Superior temporal gyrus (tissue), 1 donor: Measurements from ENCODE around the gene AAK1.
"Not testable (repeated sequence)": the region's sequence is repeated elsewhere in the genome, so short reads cannot be mapped to it uniquely, and the experiment has no call there.

Experiments used
- DNase-seq: peaks from one replicate; pipeline ENCODE4 v3.0.0-alpha.2; 2016; ENCODE audit errors: extremely low spot score

The AAK1 gene

GRCh38 chr2:69625078-69625795, 18.3 kb downstream of the AAK1 start:
- no peak for DNase-seq

GRCh38 chr2:69624611-69625010, 18.9 kb downstream of the AAK1 start:
- no peak for DNase-seq

- DNase-seq, result no peak
Measured at GRCh38 chr2:69624131-69624530, 19.4 kb downstream of the AAK1 start.

GRCh38 chr2:69623236-69623635, 20.3 kb downstream of the AAK1 start:
- DNase-seq, result no peak

- DNase-seq, result not testable (repeated sequence)
Measured at GRCh38 chr2:69622805-69623204, 20.7 kb downstream of the AAK1 start.

- DNase-seq, result not testable (repeated sequence)
Measured at GRCh38 chr2:69622017-69622540, 21.5 kb downstream of the AAK1 start.

GRCh38 chr2:69621440-69621839, 22.1 kb downstream of the AAK1 start:
- no peak for DNase-seq

GRCh38 chr2:69620870-69621269, 22.7 kb downstream of the AAK1 start:
- no peak for DNase-seq

- DNase-seq, result no peak
Measured at GRCh38 chr2:69619725-69620124, 23.8 kb downstream of the AAK1 start.

GRCh38 chr2:69618362-69618761, 25.2 kb downstream of the AAK1 start:
- DNase-seq, result no peak

GRCh38 chr2:69617744-69618143, 25.8 kb downstream of the AAK1 start:
- no peak for DNase-seq

- DNase-seq, result no peak
Measured at GRCh38 chr2:69616755-69617154, 26.8 kb downstream of the AAK1 start.

- no peak for DNase-seq
Measured at GRCh38 chr2:69615969-69616368, 27.6 kb downstream of the AAK1 start.

- no peak for DNase-seq
Measured at GRCh38 chr2:69615078-69615625, 28.4 kb downstream of the AAK1 start.

GRCh38 chr2:69612707-69613106, 30.8 kb downstream of the AAK1 start:
- no peak for DNase-seq

GRCh38 chr2:69612200-69612599, 31.3 kb downstream of the AAK1 start:
- DNase-seq, result no peak

- no peak for DNase-seq
Measured at GRCh38 chr2:69608109-69608508, 35.4 kb downstream of the AAK1 start.

GRCh38 chr2:69606771-69607170, 36.8 kb downstream of the AAK1 start:
- not testable (repeated sequence) for DNase-seq

GRCh38 chr2:69605284-69605683, 38.3 kb downstream of the AAK1 start:
- DNase-seq, result no peak

GRCh38 chr2:69604836-69605235, 38.7 kb downstream of the AAK1 start:
- no peak for DNase-seq

- DNase-seq, result no peak
Measured at GRCh38 chr2:69604026-69604678, 39.4 kb downstream of the AAK1 start.

- DNase-seq, result no peak
Measured at GRCh38 chr2:69603146-69603743, 40.3 kb downstream of the AAK1 start.
